H1 (cell line): ENCODE results near the gene MACROD2. TPM values are rescaled to one million over a fixed set of nuclear protein-coding genes. Genes with fewer than 3 reads are reported as not detected.

ENCODE experiments used
- CTCF ChIA-PET: fragments of 300-600 bp; sonication (Branson Sonifier 250); formaldehyde crosslinking; loops from one replicate; lab custom pipeline; 2021; ENCODE audit not compliant: partially characterized antibody; lab: Charles Lee
- POLR2A ChIA-PET: fragments of 300-600 bp; sonication (Branson Sonifier 250); formaldehyde crosslinking; loops from one replicate; lab custom pipeline; 2021; ENCODE audit warnings: inconsistent platforms; ENCODE audit not compliant: partially characterized antibody; lab: Charles Lee
- DNase-seq, 2 experiments: peaks; one replicate each; pipeline versions ENCODE4 v3.0.0 to v3.0.0-alpha.2; 2010 to 2022; ENCODE audit warnings: low spot score in 2 of 2, low read depth in 1 of 2, mixed read lengths in 1 of 2
- FAIRE-seq: peaks from 2 replicates; lab custom pipeline; 2011; peaks lifted over from hg19 to GRCh38; lab: Jason Lieb, UNC
- H2AFZ ChIP-seq: 2 replicates; pipeline ENCODE4 v1.8.1; 2012; ENCODE audit warnings: low read length, inconsistent platforms
- H2AK5ac ChIP-seq: 2 replicates; pipeline ENCODE4 v1.6.1; 2013; ENCODE audit warnings: low read depth, low read length
- H2BK120ac ChIP-seq: replicated peaks from 2 replicates; pipeline ENCODE3; 2013; ENCODE audit warnings: low read depth, low read length, inconsistent platforms
- H2BK12ac ChIP-seq: 2 replicates; pipeline ENCODE4 v1.6.1; 2013; ENCODE audit warnings: low read depth, low read length
- H2BK15ac ChIP-seq: 2 replicates; pipeline ENCODE4 v1.6.1; 2013; ENCODE audit warnings: low read length
- H2BK20ac ChIP-seq: 2 replicates; pipeline ENCODE4 v1.6.1; 2013; ENCODE audit warnings: low read length
- H2BK5ac ChIP-seq: 2 replicates; pipeline ENCODE4 v1.6.1; 2013; ENCODE audit warnings: low read depth, low read length
- H3K14ac ChIP-seq: 2 replicates; pipeline ENCODE4 v1.6.1; 2013; ENCODE audit warnings: inconsistent platforms; ENCODE audit not compliant: insufficient read length
- H3K18ac ChIP-seq: 2 replicates; pipeline ENCODE4 v1.6.1; 2013; ENCODE audit warnings: low read length; ENCODE audit errors: extremely low read depth
- H3K23ac ChIP-seq: 2 replicates; pipeline ENCODE4 v1.6.1; 2013; ENCODE audit warnings: inconsistent platforms; ENCODE audit not compliant: insufficient read length
- H3K23me2 ChIP-seq: 2 replicates; pipeline ENCODE4 v1.6.1; 2013; ENCODE audit warnings: low read depth, low read length
- H3K27ac ChIP-seq: 2 replicates; pipeline ENCODE4 v1.6.1; 2011; ENCODE audit warnings: low read depth, low read length, inconsistent platforms
- H3K27me3 ChIP-seq, 4 experiments: replicated peaks in 1 of 4; 1 replicate in 1 of 4; 2 replicates in 3 of 4; pipeline versions ENCODE4 v1.6.1 to v1.8.1; 2011 to 2013; ENCODE audit warnings: low read length in 3 of 4, mild to moderate bottlenecking in 3 of 4, inconsistent platforms in 2 of 4, mixed read lengths in 2 of 4, moderate library complexity in 1 of 4; ENCODE audit not compliant: control insufficient read depth in 3 of 4, insufficient read depth in 3 of 4; ENCODE audit errors: extremely low read depth in 1 of 4
- H3K36me3 ChIP-seq, 4 experiments: 2 replicates each; pipeline versions ENCODE4 v1.6.1 to v1.8.1; 2011 to 2013; ENCODE audit warnings: mild to moderate bottlenecking in 4 of 4, low read length in 3 of 4, moderate library complexity in 2 of 4, control low read depth in 1 of 4, inconsistent platforms in 1 of 4; ENCODE audit not compliant: insufficient read depth in 4 of 4, control insufficient read depth in 2 of 4
- H3K4ac ChIP-seq: replicated peaks from 2 replicates; pipeline ENCODE3; 2013; ENCODE audit warnings: low read length, low read depth, mixed read lengths, inconsistent platforms; ENCODE audit not compliant: insufficient read length
- H3K4me1 ChIP-seq, 4 experiments: replicated peaks in 1 of 4; 1 replicate in 1 of 4; 2 replicates in 3 of 4; pipeline versions ENCODE4 v1.6.1 to v1.8.1; 2011 to 2013; ENCODE audit warnings: low read length in 3 of 4, inconsistent platforms in 2 of 4, mixed read lengths in 1 of 4; ENCODE audit not compliant: insufficient read depth in 4 of 4, control insufficient read depth in 3 of 4
- H3K4me2 ChIP-seq, 2 experiments: 2 replicates each; pipeline versions ENCODE4 v1.6.1 to v1.8.1; 2011 to 2013; ENCODE audit warnings: low read depth in 2 of 2, low read length in 2 of 2, control low read depth in 1 of 2, inconsistent platforms in 1 of 2, mild to moderate bottlenecking in 1 of 2; ENCODE audit not compliant: insufficient read depth in 1 of 2
- H3K4me3 ChIP-seq, 4 experiments: fragments of 200-600, 300-600 bp in 1 of 4; sonication (generic), shearing (Covaris generic), sonication (Bioruptor Twin) in 1 of 4; 2 replicates each; pipeline versions ENCODE4 v1.5.1 to v1.8.1; 2011 to 2016; ENCODE audit warnings: low read length in 4 of 4, low read depth in 3 of 4, control low read depth in 2 of 4, inconsistent platforms in 2 of 4, mild to moderate bottlenecking in 2 of 4, mixed read lengths in 1 of 4, moderate library complexity in 1 of 4; ENCODE audit not compliant: insufficient read depth in 2 of 4; ENCODE audit errors: extremely low read depth in 1 of 4
- H3K56ac ChIP-seq: replicated peaks from 2 replicates; pipeline ENCODE3; 2013; ENCODE audit warnings: low read depth, mild to moderate bottlenecking, mixed read lengths, low read length, inconsistent platforms; ENCODE audit not compliant: insufficient read length
- H3K79me1 ChIP-seq: 2 replicates; pipeline ENCODE4 v1.6.1; 2013; ENCODE audit warnings: low read depth, low read length, control low read depth
- H3K79me2 ChIP-seq, 2 experiments: 2 replicates each; pipeline versions ENCODE4 v1.6.1 to v1.8.1; 2012 to 2013; ENCODE audit warnings: low read length in 2 of 2, mild to moderate bottlenecking in 2 of 2, inconsistent platforms in 1 of 2; ENCODE audit not compliant: insufficient read depth in 2 of 2, control insufficient read depth in 1 of 2
- H3K9ac ChIP-seq, 4 experiments: replicated peaks in 1 of 4; 1 replicate in 1 of 4; 2 replicates in 3 of 4; pipeline versions ENCODE4 v1.6.1 to v1.8.1; 2011 to 2013; ENCODE audit warnings: low read depth in 3 of 4, low read length in 3 of 4, control low read depth in 2 of 4, mild to moderate bottlenecking in 2 of 4, moderate library complexity in 2 of 4, inconsistent platforms in 1 of 4; ENCODE audit errors: extremely low read depth in 1 of 4
- H3K9me3 ChIP-seq, 2 experiments: 2 replicates each; pipeline versions ENCODE4 v1.6.1 to v1.8.1; 2012 to 2013; ENCODE audit warnings: mild to moderate bottlenecking in 2 of 2, moderate library complexity in 2 of 2, control low read depth in 1 of 2, inconsistent platforms in 1 of 2, low read depth in 1 of 2, low read length in 1 of 2, mixed read lengths in 1 of 2; ENCODE audit not compliant: insufficient read depth in 2 of 2
- H4K20me1 ChIP-seq, 2 experiments: replicated peaks in 1 of 2; 2 replicates each; pipeline versions ENCODE3 to v1.8.1; 2011 to 2013; ENCODE audit warnings: inconsistent platforms in 2 of 2, low read length in 2 of 2, mild to moderate bottlenecking in 1 of 2; ENCODE audit not compliant: insufficient read depth in 2 of 2, control insufficient read depth in 1 of 2
- H4K5ac ChIP-seq: 2 replicates; pipeline ENCODE4 v1.6.1; 2013; ENCODE audit warnings: low read length, low read depth, mixed read lengths, inconsistent platforms; ENCODE audit not compliant: insufficient read length
- H4K8ac ChIP-seq: 2 replicates; pipeline ENCODE4 v1.8.0; 2013; ENCODE audit warnings: mild to moderate bottlenecking, moderate library complexity, low read length, inconsistent platforms; ENCODE audit not compliant: insufficient read depth; ENCODE audit errors: extremely low read depth
- H4K91ac ChIP-seq: replicated peaks from 2 replicates; pipeline ENCODE3; 2013; ENCODE audit warnings: low read length, mixed read lengths, inconsistent platforms; ENCODE audit not compliant: insufficient read length
- EZH2 ChIP-seq: fragments of 200-600 bp; sonication (generic); IDR thresholded peaks from 2 replicates; pipeline ENCODE4 v1.7.1; 2012; ENCODE audit warnings: low read depth, mild to moderate bottlenecking, moderate library complexity, low read length, inconsistent platforms; ENCODE audit not compliant: severe bottlenecking
- JUN ChIP-seq: IDR thresholded peaks from 2 replicates; pipeline ENCODE4 v1.6.1; 2011; ENCODE audit warnings: low read depth, mild to moderate bottlenecking, improper control_type of control experiment, low read length
- SP4 ChIP-seq: IDR thresholded peaks from 2 replicates; pipeline ENCODE4 v1.6.1; 2012; ENCODE audit warnings: low read length, inconsistent platforms
- WGBS, 2 experiments: shearing (Covaris generic) in 1 of 2; methylation state at CpG; one replicate each; pipeline versions ENCODE4 v1.1.6 to v1.1.7; 2013 to 2015; ENCODE audit warnings: low lambda C conversion rate in 2 of 2, mixed read lengths in 2 of 2, inconsistent platforms in 1 of 2, low coverage in 1 of 2, missing lambda C conversion rate in 1 of 2; ENCODE audit not compliant: insufficient replicate concordance in 2 of 2, insufficient coverage in 1 of 2, insufficient read length in 1 of 2; ENCODE audit errors: extremely low coverage in 1 of 2, missing lambda C conversion rate in 1 of 2; 5-methylcytosine and 5-hydroxymethylcytosine counted together
- polyA plus RNA-seq, 7 experiments: library from polyadenylated mRNA; depleted of rRNA in 3 of 7; stranded (reverse) in 5 of 7; unstranded in 2 of 7; fragments of >200 nt in 5 of 7; fragments of 200-250 nt in 2 of 7; gene quantifications; 1 replicate in 5 of 7; 2 replicates in 1 of 7; 4 replicates in 1 of 7; pipeline versions ENCODE4 v1.2.1 to v1.2.3, GENCODE V29; 2011 to 2013; ENCODE audit warnings: missing spikeins in 2 of 7, mixed read lengths in 2 of 7
- total RNA-seq: library from RNA; stranded (reverse); fragmentation: NEBNext Ultra II Directional; extraction: Animal tissue kit (Norgen Biotek cat#: 25700); gene quantifications from 2 replicates; pipeline ENCODE4 v1.2.1, GENCODE V29; 2021
- TF ChIP-seq, protein P1 (sequence below): IDR thresholded peaks from 2 replicates; pipeline ENCODE4 v1.6.1; 2012; ENCODE audit warnings: inconsistent platforms

The MACROD2 gene
- total and polyA plus RNA-seq, 2 of the 8 experiments (the other 6 are each of a cell fraction or from before 2014, with no cell fraction given): 0.70 to 3.9 TPM

DNA sequence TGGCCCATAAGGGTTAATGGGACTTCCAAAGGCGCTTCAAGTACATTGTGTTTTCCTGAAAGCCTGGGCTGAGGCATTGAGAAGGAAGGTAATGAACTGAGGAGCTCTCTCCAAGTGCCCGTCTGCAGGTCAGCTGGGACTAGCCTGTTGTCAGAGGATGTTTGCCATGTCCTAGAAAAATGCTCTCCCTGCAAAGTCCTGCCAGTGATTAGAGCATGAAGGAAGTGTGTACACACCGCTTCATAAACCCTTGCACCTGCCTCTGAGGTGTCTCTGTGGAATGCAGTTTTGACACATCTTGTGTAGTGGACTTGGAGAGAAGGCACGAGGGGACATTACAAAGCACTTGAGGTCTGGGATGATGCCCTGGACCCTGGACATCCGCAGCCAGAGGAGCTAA, 2071.3 kb downstream of the MACROD2 start:
- Histone ChIP-seq H3K79me1 (no peaks in the 10 kb centered on the region), H3K4me3 (no peak overlapping the region), H3K23ac (no peak overlapping the region), H3K79me2 (no peaks in the 10 kb centered on the region), H3K36me3 (no peaks in the 10 kb centered on the region), H4K20me1 (no peaks in the 10 kb centered on the region), H3K18ac (0 out of 2 replicates have a peak overlapping the region, but pooled peaks have one; percentile 38), H3K4me1 (peaks cover 0 to 17% (median 14%) of the 10 kb centered on the region in 4 experiments; a peak in 5 of 7 replicates), H2BK12ac (no peak overlapping the region), H4K91ac (peak overlapping the region; percentile 30), H2AFZ (no peak overlapping the region), H3K27me3 (no peaks in the 10 kb centered on the region), H2BK15ac (0 out of 2 replicates have a peak overlapping the region, but pooled peaks have one; percentile 37), H2BK5ac (no peak overlapping the region), H3K23me2 (no peaks in the 10 kb centered on the region), H3K4ac (no peak overlapping the region), H4K5ac (no peak overlapping the region), H3K9me3 (0 out of 4 replicates have a peak, but pooled peaks cover 0 to 2% of the 10 kb centered on the region in 2 experiments), H2BK20ac (peak overlapping the region; percentile 51; the same call in 1 of the 2 replicates), H3K4me2 (no peak overlapping the region), H3K27ac (no peak overlapping the region), H2AK5ac (no peak overlapping the region), H2BK120ac (no peak overlapping the region), H3K9ac (no peak overlapping the region), H3K56ac (no peak overlapping the region), H4K8ac (no peak overlapping the region), H3K14ac (no peak overlapping the region)
- CTCF ChIA-PET: no interaction called here
- FAIRE-seq (no peak), DNase-seq (no peak)
- 92% methylated on average over 5 of the region's 5 CpGs; no CpG with 5 or more reads in 1 of the 2 experiments for WGBS, 2 experiments
- TF ChIP-seq JUN (no peak), EZH2 (no peak), SP4 (no peak)
- TF ChIP-seq, protein P1, sequence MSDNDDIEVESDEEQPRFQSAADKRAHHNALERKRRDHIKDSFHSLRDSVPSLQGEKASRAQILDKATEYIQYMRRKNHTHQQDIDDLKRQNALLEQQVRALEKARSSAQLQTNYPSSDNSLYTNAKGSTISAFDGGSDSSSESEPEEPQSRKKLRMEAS: no peak
- POLR2A ChIA-PET: no interaction called here
